ENCODE data around the gene RBM17. TPM values are rescaled to one million over a fixed set of nuclear protein-coding genes. Genes with fewer than 3 reads are reported as not detected.

The RBM17 gene
- total RNA-seq, 4 donors from 2014 or later, result 42.3 to 134 (median 87.6) TPM

GRCh38 chr10:6115824-6116350 lies 27.1 kb downstream of the RBM17 start:
- no peak for TF ChIP-seq CTCF (IDR thresholded peaks at IDR 0.05; ENCODE audit: low read depth)

GRCh38 chr10:6116806-6117205 lies 28.0 kb downstream of the RBM17 start:
- TF ChIP-seq CTCF (IDR thresholded peaks at IDR 0.05; ENCODE audit: low read depth), result no peak

- TF ChIP-seq CTCF (IDR thresholded peaks at IDR 0.05; ENCODE audit: low read depth), result no peak
These were observed 28.9 kb downstream of the RBM17 start for GRCh38 chr10:6117711-6118110.

- TF ChIP-seq CTCF (IDR thresholded peaks at IDR 0.05; ENCODE audit: low read depth), result no peak
These were observed 30.6 kb downstream of the RBM17 start for GRCh38 chr10:6119423-6119822.

GRCh38 chr10:6119962-6120361 lies 31.1 kb downstream of the RBM17 start:
- no peak for TF ChIP-seq CTCF (IDR thresholded peaks at IDR 0.05; ENCODE audit: low read depth)

GRCh38 chr10:6120691-6121090 lies 31.9 kb downstream of the RBM17 start:
- TF ChIP-seq CTCF (IDR thresholded peaks at IDR 0.05; ENCODE audit: low read depth), result no peak

- no peak for TF ChIP-seq CTCF (IDR thresholded peaks at IDR 0.05; ENCODE audit: low read depth)
These were observed 32.3 kb downstream of the RBM17 start for GRCh38 chr10:6121146-6121545.

Measured in subcutaneous adipose tissue (tissue), 4 donors.